AG20443 (cell line): ENCODE data around the gene KHNYN.
"Not testable (repeated sequence)": the region's sequence is repeated elsewhere in the genome, so short reads cannot be mapped to it uniquely, and the experiment has no call there.

ENCODE experiments used
- DNase-seq: peaks from one replicate; pipeline ENCODE4 v3.0.0; 2012; ENCODE audit warnings: low spot score, mixed read lengths

Gene KHNYN

DNA sequence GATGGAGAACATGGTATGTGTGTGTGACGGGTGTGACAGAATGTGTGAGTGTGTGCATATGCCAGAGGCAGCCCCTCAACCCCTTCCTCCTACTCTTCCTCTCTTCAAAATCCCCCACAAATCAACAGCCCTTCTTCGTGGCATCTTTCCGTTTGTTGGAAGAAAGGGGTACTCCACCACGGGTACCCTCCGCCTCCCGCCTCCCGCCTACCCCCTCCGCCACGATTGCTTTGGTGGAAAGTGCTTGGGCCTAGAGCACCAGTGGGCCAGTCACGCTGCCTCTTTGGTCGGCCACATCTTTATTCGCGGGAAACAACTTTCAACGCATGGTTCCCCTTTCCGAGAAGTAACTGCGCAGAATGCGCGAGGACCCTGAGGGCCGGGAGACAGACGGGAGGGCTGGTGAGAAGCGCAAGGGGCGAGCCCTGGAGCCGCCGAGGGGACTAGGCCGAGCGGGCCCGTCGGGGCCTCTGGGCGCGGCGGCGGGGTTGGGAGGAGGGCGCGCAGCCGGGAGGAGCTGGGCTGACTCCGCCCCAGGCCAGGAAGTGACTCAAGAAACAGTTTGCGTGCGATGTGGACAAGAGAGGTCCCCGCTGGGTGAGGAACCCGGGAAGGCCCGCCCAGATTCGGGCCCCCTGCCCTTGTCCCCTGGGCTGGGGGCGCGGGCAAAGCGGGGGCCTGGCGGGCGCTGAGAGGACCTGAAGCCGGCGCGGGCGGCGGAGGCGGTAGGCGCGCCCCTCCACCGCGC lies at the start of gene KHNYN, which contains the start of gene CBLN3:
Gene KHNYN (plus strand): TSS at position 560 of the 748 bp plus-strand sequence. CDS start 777 bp downstream, outside the sequence.
Gene CBLN3 (minus strand): TSS at position 274 of the 748 bp plus-strand sequence. CDS start 614 bp downstream, outside the sequence.
- DNase-seq, result peak; percentile 97

GRCh38 chr14:24381363-24382063 lies 48.2 kb upstream of the KHNYN start:
- DNase-seq, result no peak

GRCh38 chr14:24382064-24382371 lies 47.7 kb upstream of the KHNYN start:
- DNase-seq, result no peak

GRCh38 chr14:24384169-24384568 lies 45.6 kb upstream of the KHNYN start:
- no peak for DNase-seq

DNA sequence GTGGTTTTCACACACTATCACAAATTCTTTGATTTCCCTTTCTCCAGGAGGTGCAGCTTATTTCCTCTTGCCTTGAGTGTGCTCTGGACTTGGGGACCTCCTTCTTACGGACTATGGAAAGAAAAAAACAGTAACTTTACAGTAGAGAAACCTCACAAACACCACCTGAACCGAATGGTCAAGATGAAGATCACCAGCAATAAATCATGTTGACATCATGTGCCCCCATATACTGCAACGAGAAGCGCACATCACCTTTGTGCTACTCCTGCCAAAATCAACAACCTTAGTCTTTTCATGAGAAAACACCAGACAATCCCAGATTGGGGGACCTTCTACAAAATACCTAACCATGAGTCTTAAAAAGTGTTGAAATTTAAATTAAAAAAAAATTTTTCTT lies 44.2 kb upstream of the KHNYN start:
- DNase-seq, result no peak

DNA sequence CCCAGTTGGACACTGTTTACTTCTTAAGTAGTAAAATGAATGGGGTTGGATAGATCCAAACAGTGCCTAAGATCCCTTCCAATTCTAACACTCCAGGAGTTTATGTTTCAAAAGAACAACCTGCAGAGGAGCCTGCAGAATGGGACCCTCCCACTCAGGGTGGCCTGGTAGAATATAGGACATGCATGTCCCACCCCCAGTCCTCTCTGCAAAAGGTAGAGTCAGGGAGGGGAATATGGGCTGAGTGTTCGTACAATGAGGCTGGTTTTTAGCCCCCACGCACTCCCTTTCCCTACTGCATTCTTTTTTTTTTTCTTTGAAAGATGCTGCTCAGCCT lies 42.8 kb upstream of the KHNYN start:
- DNase-seq, result no peak

GRCh38 chr14:24387579-24387978 lies 42.2 kb upstream of the KHNYN start:
- not testable (repeated sequence) for DNase-seq

DNA sequence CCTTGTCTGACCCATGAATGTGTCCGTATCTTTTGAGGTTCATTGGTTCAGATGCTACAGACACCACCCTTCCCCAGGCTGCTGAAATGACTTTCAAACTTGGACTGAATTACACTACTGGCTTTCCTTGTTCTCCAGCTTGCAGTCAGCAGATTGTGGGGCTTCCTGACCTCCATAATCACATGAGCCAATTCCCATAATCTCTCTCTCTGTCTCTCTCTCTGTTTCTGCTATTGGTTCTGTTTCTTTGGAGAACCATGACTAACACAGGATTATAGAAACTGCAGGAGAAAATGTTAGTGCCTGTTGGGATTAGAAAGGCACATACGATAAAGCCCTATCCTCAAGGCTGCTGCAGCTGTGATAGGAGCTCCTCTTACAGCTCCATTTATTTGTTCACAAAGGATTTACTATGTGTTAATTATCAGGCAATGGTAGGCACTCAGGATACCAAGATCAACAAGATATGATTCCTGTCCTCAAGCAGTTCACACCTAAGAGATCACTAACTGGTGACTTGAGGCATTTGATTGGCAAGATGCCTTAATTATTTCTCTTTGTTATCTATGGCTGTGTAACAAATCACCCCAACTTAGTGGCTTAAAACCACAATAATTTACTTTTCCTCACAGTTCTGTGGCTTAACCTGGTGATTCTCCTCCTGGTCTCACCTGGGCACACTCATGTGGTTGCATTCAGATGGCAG lies 41.1 kb upstream of the KHNYN start:
- no peak for DNase-seq

DNA sequence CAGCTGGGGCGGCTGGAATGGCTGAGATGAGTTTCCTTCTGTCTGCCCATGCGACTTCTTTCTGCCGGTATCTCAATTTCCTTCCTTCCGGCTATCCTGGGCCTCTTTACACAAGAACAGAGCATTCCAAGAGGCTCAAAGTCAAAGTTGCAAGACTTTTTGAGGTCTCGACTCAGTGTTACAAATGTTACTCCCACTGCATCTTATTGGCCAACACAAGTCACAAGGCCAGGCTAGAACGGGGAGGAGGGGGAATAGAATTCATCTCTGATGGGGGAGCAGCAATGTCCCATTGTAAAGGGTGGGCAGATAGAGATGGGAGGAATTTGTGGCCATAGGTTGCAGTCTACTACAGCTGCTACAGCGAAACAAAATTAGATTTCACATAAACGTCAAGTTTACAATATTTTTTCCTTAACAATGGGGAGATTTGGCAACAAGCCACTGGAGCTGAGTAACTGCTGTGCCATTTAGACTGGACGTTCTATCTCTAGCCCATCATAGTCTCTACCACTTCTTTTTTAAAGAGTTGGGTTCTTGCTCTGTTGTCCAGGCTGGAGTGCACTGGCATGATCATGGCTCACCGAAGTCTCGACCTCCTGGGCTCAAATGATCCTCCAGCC lies 40.4 kb upstream of the KHNYN start:
- DNase-seq, result no peak

- DNase-seq, result no peak
Measured at GRCh38 chr14:24390701-24391468, 38.9 kb upstream of the KHNYN start.

DNA sequence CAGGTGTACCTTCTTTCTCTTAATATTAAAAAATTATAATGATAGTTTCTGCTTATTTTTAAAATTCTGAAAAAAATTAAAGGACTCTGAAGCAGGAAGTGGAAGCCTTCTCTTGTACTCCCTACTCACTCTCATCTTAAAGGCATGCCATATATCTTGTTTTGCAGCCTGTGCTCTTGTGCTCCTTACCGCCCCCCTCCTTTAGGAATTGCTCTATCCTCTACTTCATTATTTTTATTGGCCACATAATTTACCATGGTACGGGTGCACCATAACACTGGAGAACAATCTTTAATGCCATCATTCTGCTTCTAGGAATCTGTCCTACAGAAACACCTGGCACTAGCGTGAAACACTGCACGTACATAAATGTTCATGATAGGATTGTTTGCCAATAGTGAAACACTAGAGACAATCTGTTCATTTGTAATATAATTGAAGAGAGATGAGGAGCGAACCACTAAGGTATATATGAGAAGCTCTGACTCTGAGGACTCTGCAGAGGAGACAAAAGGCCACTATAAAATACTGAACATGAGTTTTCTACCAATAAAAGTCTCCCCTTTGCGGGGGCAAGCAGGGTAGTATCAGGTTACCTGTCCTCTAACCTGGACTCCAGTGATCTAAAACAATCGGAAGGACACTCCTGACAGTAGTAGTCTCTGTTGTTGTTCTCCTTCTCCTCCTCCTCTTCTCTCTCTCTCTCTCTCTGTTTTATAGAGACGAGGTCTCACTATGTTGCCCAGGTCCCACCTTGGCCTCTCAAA lies 37.2 kb upstream of the KHNYN start:
- DNase-seq, result no peak

GRCh38 chr14:24394275-24394674 lies 35.5 kb upstream of the KHNYN start:
- no peak for DNase-seq

DNA sequence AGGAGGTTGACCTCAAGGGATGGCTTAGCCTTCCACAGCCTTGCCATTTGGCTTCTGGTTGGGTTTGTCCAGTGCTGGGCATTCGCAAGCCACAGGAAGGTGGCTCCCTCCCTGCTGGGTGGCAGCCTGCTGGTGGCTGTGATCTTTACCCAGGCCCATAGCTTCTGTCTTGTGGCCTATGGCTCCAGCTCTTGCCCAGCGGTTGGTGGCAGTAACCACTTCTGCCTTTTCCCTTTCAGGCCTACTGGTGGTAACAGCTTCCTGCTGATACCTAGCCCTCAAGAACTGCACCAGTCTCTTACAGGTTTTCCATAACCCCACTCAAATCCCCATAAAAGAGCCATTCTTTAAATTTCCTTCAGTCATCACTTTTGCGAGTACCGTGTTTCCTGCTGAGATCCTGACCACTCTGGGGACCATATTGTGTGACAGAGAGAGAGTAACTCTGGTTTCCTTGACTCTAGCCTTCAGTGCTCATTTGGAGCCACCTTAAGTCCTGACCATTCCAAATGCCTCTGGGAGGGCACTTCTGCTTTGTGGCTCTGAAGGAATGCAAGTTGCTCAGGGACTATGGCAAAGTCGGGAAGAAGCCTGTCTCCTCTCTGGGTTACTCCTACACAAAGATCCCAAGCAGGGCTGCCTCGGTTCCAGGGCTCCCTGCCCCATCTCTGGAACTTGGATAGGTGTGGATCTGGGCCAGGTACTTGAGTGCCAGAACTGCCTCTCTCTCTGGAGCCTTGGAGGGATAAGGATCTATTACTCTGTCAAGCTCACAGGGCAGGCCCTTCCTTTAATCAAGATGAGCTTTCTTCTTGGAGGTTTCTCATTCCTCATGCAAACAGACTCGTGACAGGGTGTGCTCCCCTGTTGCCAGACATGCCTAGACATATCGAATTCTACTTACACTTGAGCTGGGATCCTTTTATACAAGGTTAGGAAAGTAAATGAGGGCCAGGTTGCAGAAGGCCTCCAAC lies 33.9 kb upstream of the KHNYN start:
- no peak for DNase-seq

DNA sequence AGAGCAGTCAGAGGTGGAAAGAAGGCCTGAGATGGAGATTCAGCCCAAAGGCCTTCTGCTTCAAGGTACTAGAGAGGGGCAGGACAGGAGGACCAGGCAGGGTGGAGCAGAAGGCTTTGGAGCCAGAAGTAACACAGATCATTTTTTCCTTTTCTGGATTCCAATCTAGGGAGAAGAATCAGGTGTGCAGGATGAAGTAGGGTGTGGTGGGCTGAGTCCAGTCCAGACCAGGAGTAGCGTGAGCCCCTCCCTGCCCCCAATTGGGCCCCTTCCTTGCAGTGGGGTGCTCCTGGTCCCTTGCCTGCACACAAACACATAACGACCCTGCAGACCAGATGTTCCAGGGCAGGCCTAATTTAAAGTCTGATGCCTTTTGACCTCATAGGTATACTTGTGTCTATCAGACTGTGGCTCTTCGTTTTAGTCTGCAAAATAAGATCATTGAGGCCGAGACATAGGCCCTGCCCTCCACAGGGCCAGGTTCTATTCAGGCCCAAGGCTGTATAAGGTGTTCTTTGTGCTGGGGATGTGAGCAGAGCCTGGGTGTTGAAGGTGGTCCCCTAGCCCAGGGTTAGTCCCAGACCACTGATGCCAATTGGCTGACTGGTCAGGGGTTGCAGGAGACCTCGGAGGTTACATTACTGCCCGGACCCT lies 32.0 kb upstream of the KHNYN start:
- DNase-seq, result no peak

DNA sequence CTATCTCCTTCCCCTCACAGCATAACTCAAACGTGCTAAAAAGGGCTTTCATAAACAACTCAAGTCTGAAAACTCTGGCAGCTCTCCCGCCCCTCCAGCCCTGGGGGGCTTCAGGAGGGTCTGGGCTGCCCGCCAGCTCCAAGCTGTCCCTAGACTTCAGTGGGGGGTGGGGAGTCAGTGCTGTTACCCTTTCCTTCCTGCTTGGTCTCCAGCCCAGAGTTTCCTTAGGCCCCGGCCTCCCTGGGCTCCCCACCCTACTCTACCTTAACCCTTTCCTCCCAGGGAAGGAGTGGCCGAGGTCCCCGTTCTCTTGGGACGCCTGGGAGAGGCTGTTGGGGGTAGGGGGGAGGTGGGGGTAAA lies 31.5 kb upstream of the KHNYN start:
- DNase-seq, result no peak

DNA sequence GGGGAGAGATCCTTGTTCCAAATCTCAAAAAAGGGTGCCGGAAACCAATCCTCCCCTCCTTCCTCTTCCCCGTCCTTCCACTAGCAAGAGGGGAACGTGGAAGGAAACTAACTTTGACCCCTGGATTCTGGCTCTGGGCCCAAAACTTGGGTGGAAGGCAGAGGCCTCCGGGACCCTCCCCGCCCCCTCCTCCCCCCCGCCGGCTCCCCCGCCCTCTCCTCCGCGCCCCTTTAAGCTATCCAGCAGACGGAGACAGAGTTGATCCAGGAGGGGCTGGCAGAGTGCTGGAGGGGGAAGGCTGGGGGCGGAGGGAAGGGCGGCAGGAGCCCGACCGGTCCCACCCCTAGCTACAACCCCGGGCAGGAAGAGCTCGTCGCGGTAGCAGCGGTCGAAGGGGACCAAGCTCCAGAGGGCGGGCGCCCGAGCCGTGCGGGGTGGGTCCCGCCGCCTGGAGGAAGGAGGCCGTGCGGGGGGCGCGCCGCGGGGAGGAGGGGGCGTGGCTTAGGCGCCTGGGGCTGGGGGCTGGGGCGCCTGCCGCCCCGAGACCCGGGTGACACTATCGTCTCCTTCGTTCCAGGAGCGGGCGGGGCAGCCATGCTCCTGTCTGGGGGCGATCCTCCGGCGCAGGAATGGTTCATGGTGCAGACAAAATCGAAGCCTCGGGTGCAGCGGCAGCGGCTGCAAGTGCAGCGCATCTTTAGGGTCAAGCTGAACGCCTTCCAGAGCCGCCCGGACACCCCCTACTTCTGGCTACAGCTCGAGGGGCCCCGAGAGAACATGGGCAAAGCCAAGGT lies 30.9 kb upstream of the KHNYN start, which contains the start of gene NYNRIN:
Gene NYNRIN (plus strand): TSS at position 351 of the 794 bp plus-strand sequence. CDS start 244 bp downstream, at position 595.
- DNase-seq, result peak; percentile 71

- DNase-seq, result no peak
Measured at GRCh38 chr14:24399447-24399822, 30.3 kb upstream of the KHNYN start.

- no peak for DNase-seq
Measured at GRCh38 chr14:24399999-24400718, 29.6 kb upstream of the KHNYN start.
